ENCODE data around the gene KLHDC8B. TPM values are rescaled to one million over a fixed set of nuclear protein-coding genes. Genes with fewer than 3 reads are reported as not detected.

The KLHDC8B gene
- polyA plus RNA-seq, 3 donors = 41.5 to 43.8 (median 43.4) TPM

Other genes starting within 250 kb of the KLHDC8B start
- 10 to 100 TPM; 39.1 to 42.3 (median 41.2) TPM for gene P4HTM, start 181.4 kb upstream of the KLHDC8B start, polyA plus RNA-seq (ENCODE audit: insufficient read length in 3 of 3)
- gene WDR6, start 164.2 kb upstream of the KLHDC8B start, polyA plus RNA-seq (ENCODE audit: insufficient read length in 3 of 3) = 100 to 1,000 TPM; 153 to 177 (median 168) TPM
- 10 to 100 TPM; 76.4 to 85.5 (median 80.5) TPM for gene DALRD3, start 153.0 kb upstream of the KLHDC8B start, polyA plus RNA-seq (ENCODE audit: insufficient read length in 3 of 3)
- 10 to 100 TPM; 52.9 to 75.4 (median 62.6) TPM for gene NDUFAF3, start 149.5 kb upstream of the KLHDC8B start, polyA plus RNA-seq (ENCODE audit: insufficient read length in 3 of 3)
- 100 to 1,000 TPM; 217 to 226 (median 221) TPM for gene IMPDH2, start 142.2 kb upstream of the KLHDC8B start, polyA plus RNA-seq (ENCODE audit: insufficient read length in 3 of 3)
- 10 to 100 TPM; 84.1 to 89.5 (median 86.9) TPM for gene QRICH1, start 77.5 kb upstream of the KLHDC8B start, polyA plus RNA-seq (ENCODE audit: insufficient read length in 3 of 3)
- 100 to 1,000 TPM; 295 to 318 (median 300) TPM for gene QARS1, start 66.8 kb upstream of the KLHDC8B start, polyA plus RNA-seq (ENCODE audit: insufficient read length in 3 of 3)
- 10 to 100 TPM; 60.2 to 63.0 (median 62.4) TPM for gene USP19, start 50.8 kb upstream of the KLHDC8B start, polyA plus RNA-seq (ENCODE audit: insufficient read length in 3 of 3)
- 100 to 1,000 TPM; 352 to 390 (median 365) TPM for gene LAMB2, start 38.5 kb upstream of the KLHDC8B start, polyA plus RNA-seq (ENCODE audit: insufficient read length in 3 of 3)
- gene CCDC71, start 5.3 kb upstream of the KLHDC8B start, polyA plus RNA-seq (ENCODE audit: insufficient read length in 3 of 3) = 10 to 100 TPM; 24.5 to 25.8 (median 25.7) TPM
- gene C3orf62, start 105.6 kb downstream of the KLHDC8B start, polyA plus RNA-seq (ENCODE audit: insufficient read length in 3 of 3) = 10 to 100 TPM in 1 of 3 donors, 1 to 10 TPM in 2; 8.8 to 10.0 (median 9.4) TPM
- gene USP4, start 168.5 kb downstream of the KLHDC8B start, polyA plus RNA-seq (ENCODE audit: insufficient read length in 3 of 3) = 10 to 100 TPM; 61.6 to 64.0 (median 63.3) TPM
- 100 to 1,000 TPM in 2 of 3 donors, 10 to 100 TPM in 1; 93.1 to 126 (median 104) TPM for gene GPX1, start 186.8 kb downstream of the KLHDC8B start, polyA plus RNA-seq (ENCODE audit: insufficient read length in 3 of 3)
- 100 to 1,000 TPM; 499 to 570 (median 506) TPM for gene RHOA, start 240.4 kb downstream of the KLHDC8B start, polyA plus RNA-seq (ENCODE audit: insufficient read length in 3 of 3)
- gene TCTA, start 240.8 kb downstream of the KLHDC8B start, polyA plus RNA-seq (ENCODE audit: insufficient read length in 3 of 3) = 10 to 100 TPM; 34.7 to 38.9 (median 36.2) TPM

All from right renal cortex interstitium (tissue), 3 donors.